Esophagus muscularis mucosa (tissue), 3 donors: ENCODE results near the gene CHCHD3.

ENCODE experiments used
- POLR2A ChIP-seq: fragments of 450-650 bp; IDR thresholded peaks from one replicate; pipeline ENCODE4 v1.6.1; 2017; ENCODE audit warnings: antibody characterized with exemption, moderate library complexity, mild to moderate bottlenecking, low read depth
- TF ChIP-seq, protein P1 (sequence below), 3 experiments: fragments of 200-600 bp in 2 of 3; fragments of 450-650 bp in 1 of 3; sonication (generic) in 2 of 3; IDR thresholded peaks; one replicate each; pipeline ENCODE4 v1.5.1; 2017 to 2019; ENCODE audit warnings: antibody characterized with exemption in 3 of 3, mild to moderate bottlenecking in 2 of 3, moderate library complexity in 1 of 3

DNA sequence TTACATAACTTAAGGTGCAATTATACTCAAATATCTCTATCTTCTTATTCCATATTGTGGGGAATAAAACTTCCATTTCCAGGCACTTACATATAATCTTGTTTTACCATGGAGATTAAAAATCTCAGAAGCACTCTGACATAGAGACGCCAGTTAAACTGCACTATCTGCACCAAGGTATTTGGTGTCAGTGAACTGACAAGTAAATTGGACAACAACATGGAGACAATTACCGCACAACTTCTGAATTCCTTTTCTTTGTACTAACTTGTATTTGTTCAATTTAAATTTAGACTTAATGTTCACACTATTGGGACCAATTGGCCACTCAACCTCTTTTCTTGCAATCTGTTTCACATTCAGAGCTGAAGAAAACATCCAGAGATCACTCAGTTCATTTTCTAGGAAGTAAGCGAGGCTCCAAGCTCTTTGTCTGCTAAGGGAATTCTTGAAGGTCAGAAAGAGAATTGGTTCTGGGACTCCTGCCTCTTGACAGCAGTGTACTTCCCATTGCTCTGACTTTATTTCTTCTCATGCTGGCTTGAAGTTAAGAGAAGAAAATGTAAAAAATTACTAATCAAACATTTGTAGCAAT is 184.7 kb downstream of the CHCHD3 start:
- TF ChIP-seq, protein P1, sequence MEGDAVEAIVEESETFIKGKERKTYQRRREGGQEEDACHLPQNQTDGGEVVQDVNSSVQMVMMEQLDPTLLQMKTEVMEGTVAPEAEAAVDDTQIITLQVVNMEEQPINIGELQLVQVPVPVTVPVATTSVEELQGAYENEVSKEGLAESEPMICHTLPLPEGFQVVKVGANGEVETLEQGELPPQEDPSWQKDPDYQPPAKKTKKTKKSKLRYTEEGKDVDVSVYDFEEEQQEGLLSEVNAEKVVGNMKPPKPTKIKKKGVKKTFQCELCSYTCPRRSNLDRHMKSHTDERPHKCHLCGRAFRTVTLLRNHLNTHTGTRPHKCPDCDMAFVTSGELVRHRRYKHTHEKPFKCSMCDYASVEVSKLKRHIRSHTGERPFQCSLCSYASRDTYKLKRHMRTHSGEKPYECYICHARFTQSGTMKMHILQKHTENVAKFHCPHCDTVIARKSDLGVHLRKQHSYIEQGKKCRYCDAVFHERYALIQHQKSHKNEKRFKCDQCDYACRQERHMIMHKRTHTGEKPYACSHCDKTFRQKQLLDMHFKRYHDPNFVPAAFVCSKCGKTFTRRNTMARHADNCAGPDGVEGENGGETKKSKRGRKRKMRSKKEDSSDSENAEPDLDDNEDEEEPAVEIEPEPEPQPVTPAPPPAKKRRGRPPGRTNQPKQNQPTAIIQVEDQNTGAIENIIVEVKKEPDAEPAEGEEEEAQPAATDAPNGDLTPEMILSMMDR (IDR thresholded peaks at IDR 0.05) = no peak
- TF ChIP-seq POLR2A = no peak
